Panc1 (cell line): ENCODE data around the gene ANXA6. TPM values are rescaled to one million over a fixed set of nuclear protein-coding genes. Genes with fewer than 3 reads are reported as not detected.

Experiments used
- ATAC-seq: fragments of 200-7000 bp; cut with Tn5 transposase; 2 replicates; pipeline ENCODE4 v1.9.1; 2020; ENCODE audit warnings: mild to moderate bottlenecking, moderate library complexity
- BruUV-seq: library from RNA; stranded (reverse); fragments of 400-500 nt; replicated peaks from 2 replicates; lab custom pipeline; 2021; lab: Mats Ljungman, UMichigan
- CTCF ChIA-PET: fragments of 300-600 bp; sonication (Branson Sonifier 250); formaldehyde crosslinking; loops from one replicate; lab custom pipeline; 2022; ENCODE audit warnings: antibody characterized with exemption; lab: Charles Lee
- POLR2A ChIA-PET: fragments of 300-600 bp; sonication (Branson Sonifier 250); formaldehyde crosslinking; loops from one replicate; lab custom pipeline; 2022; ENCODE audit warnings: antibody characterized with exemption; lab: Charles Lee
- DNase-seq: peaks from one replicate; pipeline ENCODE4 v3.0.0-alpha.2; 2010; ENCODE audit warnings: low read depth, low spot score
- H3K27ac ChIP-seq: 2 replicates; pipeline ENCODE4 v1.5.1; 2011; ENCODE audit warnings: mild to moderate bottlenecking, low read length, inconsistent platforms
- H3K27me3 ChIP-seq: fragments of 200-500 bp; sonication (Bioruptor generic); 2 replicates; pipeline ENCODE4 v1.6.0; 2014; ENCODE audit warnings: low read length, inconsistent platforms; ENCODE audit not compliant: control insufficient read depth, insufficient read depth
- H3K36me3 ChIP-seq: fragments of 200-500 bp; sonication (Bioruptor generic); 2 replicates; pipeline ENCODE4 v1.5.1; 2014; ENCODE audit warnings: inconsistent platforms, mild to moderate bottlenecking, low read length, moderate library complexity; ENCODE audit not compliant: control insufficient read depth, insufficient read depth
- H3K4me1 ChIP-seq: 2 replicates; pipeline ENCODE4 v1.5.1; 2011; ENCODE audit warnings: inconsistent platforms, mild to moderate bottlenecking, low read length, moderate library complexity; ENCODE audit not compliant: control insufficient read depth, insufficient read depth
- H3K4me3 ChIP-seq, 2 experiments: 2 replicates each; pipeline ENCODE4 v1.5.1; 2011 to 2012; ENCODE audit warnings: low read depth in 2 of 2, low read length in 2 of 2, mild to moderate bottlenecking in 2 of 2, inconsistent platforms in 1 of 2, moderate library complexity in 1 of 2
- H3K9me3 ChIP-seq: fragments of 200-500 bp; sonication (Bioruptor generic); 2 replicates; pipeline ENCODE4 v1.5.1; 2014; ENCODE audit warnings: low read depth, mild to moderate bottlenecking, inconsistent platforms, low read length, moderate library complexity; ENCODE audit not compliant: control insufficient read depth, insufficient read depth
- CTCF ChIP-seq: fragments of 450-650 bp; IDR thresholded peaks from 2 replicates; pipeline ENCODE4 v1.5.1; 2017; ENCODE audit warnings: mild to moderate bottlenecking
- POLR2AphosphoS5 ChIP-seq: IDR thresholded peaks from 2 replicates; pipeline ENCODE4 v1.6.1; 2012; ENCODE audit warnings: mild to moderate bottlenecking, low read depth, low read length, moderate library complexity
- REST ChIP-seq, 2 experiments: IDR thresholded peaks; 2 replicates each; pipeline ENCODE4 v1.6.1; 2011 to 2012; ENCODE audit warnings: low read depth in 2 of 2, control low read depth in 1 of 2, low read length in 1 of 2, mild to moderate bottlenecking in 1 of 2, moderate library complexity in 1 of 2; ENCODE audit not compliant: insufficient read depth in 1 of 2
- SIN3A ChIP-seq: IDR thresholded peaks from 2 replicates; pipeline ENCODE4 v1.6.1; 2012; ENCODE audit warnings: low read depth, mild to moderate bottlenecking, low read length, moderate library complexity, borderline replicate concordance; ENCODE audit not compliant: insufficient read depth
- TCF7L2 ChIP-seq: IDR thresholded peaks from 2 replicates; pipeline ENCODE4 v1.6.1; 2011; ENCODE audit warnings: mild to moderate bottlenecking, low read depth, low read length, inconsistent platforms
- in situ Hi-C: cut with HindIII; loops from 2 replicates; pipeline ENCODE4 v1.10.0; 2016; ENCODE audit warnings: low sequenced_read_pairs, low pct_unique_long_range_greater_than_20kb
- intact Hi-C: fragments of 100-400 bp; cut with micrococcal nuclease; formaldehyde crosslinking; loops from one replicate; pipeline ENCODE4 v1.10.0; 2022; ENCODE audit not compliant: unreplicated experiment
- total RNA-seq: library from RNA; stranded (reverse); gene quantifications from one replicate; pipeline ENCODE4 v1.2.1, GENCODE V29; 2021; ENCODE audit not compliant: unreplicated experiment

Gene ANXA6
- total RNA-seq, 1 experiment from 2014 or later, result 60.0 TPM

GRCh38 chr5:151076616-151077015 is 81.0 kb downstream of the ANXA6 start:
- no peaks in the 10 kb centered on the region for H3K9me3 ChIP-seq
- CTCF ChIA-PET, result no interaction called here

GRCh38 chr5:151075698-151076331 is 81.8 kb downstream of the ANXA6 start:
- H3K27ac ChIP-seq, result no peak overlapping the region
- POLR2A ChIA-PET, result no interaction called here
- peaks cover 5% of the 10 kb centered on the region; the same call in 1 of the 2 replicates for H3K4me1 ChIP-seq
- in situ Hi-C loops (no loop called here), intact Hi-C loops (no loop called here)
- no peak for TF ChIP-seq POLR2AphosphoS5
- TF ChIP-seq TCF7L2, result no peak
- no peak for TF ChIP-seq CTCF
- TF ChIP-seq REST (IDR thresholded peaks at IDR 0.05; ENCODE audit: insufficient read depth in 1 of 2, low read depth in 2 of 2, low read length in 1 of 2), result no peak
- TF ChIP-seq SIN3A, result no peak
- no peak for DNase-seq
- H3K9me3 ChIP-seq, result no peaks in the 10 kb centered on the region
- H3K36me3 ChIP-seq, result no peaks in the 10 kb centered on the region
- CTCF ChIA-PET, result no interaction called here
- no peak overlapping the region for H3K4me3 ChIP-seq
- no TSS peak for BruUV-seq
- ATAC-seq, result peak; percentile 32; the same call in 1 of the 2 replicates
- no peaks in the 10 kb centered on the region for H3K27me3 ChIP-seq

More at GRCh38 chr5:151076616-151077015, 81.0 kb downstream of the ANXA6 start:
- Histone ChIP-seq H3K27ac (no peak overlapping the region), H3K27me3 (no peaks in the 10 kb centered on the region), H3K4me1 (peaks cover 7% of the 10 kb centered on the region), H3K4me3 (no peak overlapping the region), H3K36me3 (no peaks in the 10 kb centered on the region)
- no TSS peak for BruUV-seq
- no peak for TF ChIP-seq SIN3A
- no peak for TF ChIP-seq TCF7L2
- no peak for TF ChIP-seq POLR2AphosphoS5
- no peak for TF ChIP-seq REST (IDR thresholded peaks at IDR 0.05; ENCODE audit: insufficient read depth in 1 of 2, low read depth in 2 of 2, low read length in 1 of 2)
- TF ChIP-seq CTCF, result no peak
- in situ Hi-C loops, result no loop called here
- intact Hi-C loops, result no loop called here
- POLR2A ChIA-PET, result interaction anchor here (0.6 kb wide), 1 partner anchor 286 kb away, joined by 3 read pairs; no protein-coding TSS in a partner anchor
- DNase-seq, result no peak
- no peak for ATAC-seq
